Measurements from ENCODE around the gene HJV. TPM values are rescaled to one million over a fixed set of nuclear protein-coding genes. Genes with fewer than 3 reads are reported as not detected.

HJV gene
- total and polyA plus RNA-seq, 2 of the 13 experiments (the other 11 are each of a cell fraction or from before 2014, with no cell fraction given), result 0.18 TPM; not detected in 1

DNA sequence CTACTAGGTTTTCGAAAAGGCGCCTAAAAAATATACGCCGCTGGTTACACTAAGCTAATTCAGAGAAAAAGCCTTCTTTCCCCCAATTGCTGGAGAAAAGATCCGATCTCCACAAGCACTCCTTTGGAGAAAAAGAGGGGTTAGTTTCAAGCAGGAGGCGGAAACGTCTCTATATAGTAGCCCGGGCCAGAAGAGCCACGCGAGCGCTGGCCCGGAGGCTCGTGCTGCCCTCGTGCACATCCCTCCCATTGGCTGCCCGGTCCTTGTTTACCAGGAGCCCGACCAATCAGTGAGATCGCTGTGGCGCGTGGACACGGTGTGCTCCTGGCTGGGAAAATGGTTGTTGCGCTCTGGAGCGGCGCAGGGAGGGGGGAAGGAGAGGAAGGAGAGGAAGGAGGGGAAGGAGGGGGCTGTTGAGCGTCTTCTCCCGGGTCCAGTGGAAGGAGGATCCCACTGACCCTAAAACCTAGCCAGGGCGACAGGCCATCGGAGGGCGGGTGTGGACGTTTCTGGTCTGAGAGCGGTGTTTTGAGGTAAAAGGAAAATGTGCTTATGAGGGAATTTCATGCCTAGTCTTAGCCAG lies 25.0 kb downstream of the HJV start, which contains the start of gene TXNIP (continued):
- 0 out of 2 replicates have a peak, but pooled peaks have one; percentile 27 for TF ChIP-seq ZNF691 (CRISPR knock-in tag; IDR thresholded peaks at IDR 0.05; ENCODE audit: borderline replicate concordance, low read depth)
- no peak for TF ChIP-seq RNF2 (conservative IDR thresholded peaks at IDR 0.05; ENCODE audit: low read depth)
- TF ChIP-seq ZNF256 (CRISPR knock-in tag; conservative IDR thresholded peaks at IDR 0.05), result no peak; the same call in 1 of the 2 replicates
- TF ChIP-seq, protein P1, sequence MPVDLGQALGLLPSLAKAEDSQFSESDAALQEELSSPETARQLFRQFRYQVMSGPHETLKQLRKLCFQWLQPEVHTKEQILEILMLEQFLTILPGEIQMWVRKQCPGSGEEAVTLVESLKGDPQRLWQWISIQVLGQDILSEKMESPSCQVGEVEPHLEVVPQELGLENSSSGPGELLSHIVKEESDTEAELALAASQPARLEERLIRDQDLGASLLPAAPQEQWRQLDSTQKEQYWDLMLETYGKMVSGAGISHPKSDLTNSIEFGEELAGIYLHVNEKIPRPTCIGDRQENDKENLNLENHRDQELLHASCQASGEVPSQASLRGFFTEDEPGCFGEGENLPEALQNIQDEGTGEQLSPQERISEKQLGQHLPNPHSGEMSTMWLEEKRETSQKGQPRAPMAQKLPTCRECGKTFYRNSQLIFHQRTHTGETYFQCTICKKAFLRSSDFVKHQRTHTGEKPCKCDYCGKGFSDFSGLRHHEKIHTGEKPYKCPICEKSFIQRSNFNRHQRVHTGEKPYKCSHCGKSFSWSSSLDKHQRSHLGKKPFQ (CRISPR knock-in tag; IDR thresholded peaks at IDR 0.05; ENCODE audit: insufficient replicate concordance), result no peak
- peak; percentile 88 for TF ChIP-seq REPIN1 (CRISPR knock-in tag; IDR thresholded peaks at IDR 0.05; ENCODE audit: borderline replicate concordance, low read depth)
- TF ChIP-seq JUNB (CRISPR knock-in tag; IDR thresholded peaks at IDR 0.05; ENCODE audit: borderline replicate concordance), result no peak
- peak; percentile 74; the same call in 1 of the 2 replicates for TF ChIP-seq KLF11 (CRISPR knock-in tag; IDR thresholded peaks at IDR 0.05)
- peak; percentile 25; the same call in 1 of the 2 replicates for TF ChIP-seq KLF9 (CRISPR knock-in tag; IDR thresholded peaks at IDR 0.05; ENCODE audit: low read depth)
- TF ChIP-seq HNF4G (IDR thresholded peaks at IDR 0.05; ENCODE audit: borderline replicate concordance, low read depth, low read length), result peak; percentile 22; the same call in 1 of the 2 replicates
- TF ChIP-seq HNF4G (CRISPR knock-in tag; IDR thresholded peaks at IDR 0.05; ENCODE audit: borderline replicate concordance, low read depth), result peak; percentile 24; the same call in 1 of the 2 replicates
- TF ChIP-seq CBX1 (IDR thresholded peaks at IDR 0.05; ENCODE audit: low read depth), result no peak
- TF ChIP-seq ZNF788 (CRISPR knock-in tag; IDR thresholded peaks at IDR 0.05; ENCODE audit: borderline replicate concordance), result peak; percentile 93; the same call in 1 of the 2 replicates
- no peak; the same call in 1 of the 2 replicates for TF ChIP-seq KLF15 (CRISPR knock-in tag; IDR thresholded peaks at IDR 0.05; ENCODE audit: borderline replicate concordance)
- TF ChIP-seq ZNF501 (CRISPR knock-in tag; IDR thresholded peaks at IDR 0.05), result peak; percentile 89
- peak; percentile 69; the same call in 1 of the 2 replicates for TF ChIP-seq HMGXB3 (CRISPR knock-in tag; IDR thresholded peaks at IDR 0.05; ENCODE audit: borderline replicate concordance)
- TF ChIP-seq, protein P2, sequence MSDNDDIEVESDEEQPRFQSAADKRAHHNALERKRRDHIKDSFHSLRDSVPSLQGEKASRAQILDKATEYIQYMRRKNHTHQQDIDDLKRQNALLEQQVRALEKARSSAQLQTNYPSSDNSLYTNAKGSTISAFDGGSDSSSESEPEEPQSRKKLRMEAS (IDR thresholded peaks at IDR 0.05), result peak; percentile 88
- peak; percentile 73; the same call in 1 of the 2 replicates for TF ChIP-seq ZNF383 (CRISPR knock-in tag; IDR thresholded peaks at IDR 0.05; ENCODE audit: borderline replicate concordance)
- peak; percentile 94 for TF ChIP-seq ZNF746 (CRISPR knock-in tag; IDR thresholded peaks at IDR 0.05)
- TF ChIP-seq CREM (IDR thresholded peaks at IDR 0.05), result peak; percentile 77
- no peak for TF ChIP-seq CREM (CRISPR knock-in tag; IDR thresholded peaks at IDR 0.05)
- peak; percentile 75; the same call in 1 of the 2 replicates for TF ChIP-seq TBX2 (CRISPR knock-in tag; IDR thresholded peaks at IDR 0.05; ENCODE audit: borderline replicate concordance)
- TF ChIP-seq ZSCAN22 (CRISPR knock-in tag; IDR thresholded peaks at IDR 0.05), result no peak
- TF ChIP-seq PRPF4 (IDR thresholded peaks at IDR 0.05; ENCODE audit: low read depth, low read length, poor library complexity, severe bottlenecking), result no peak
- peak; percentile 89; the same call in 1 of the 2 replicates for TF ChIP-seq YEATS4 (CRISPR knock-in tag; IDR thresholded peaks at IDR 0.05; ENCODE audit: borderline replicate concordance)
